ENCODE results near the gene KCNJ3.

DNA sequence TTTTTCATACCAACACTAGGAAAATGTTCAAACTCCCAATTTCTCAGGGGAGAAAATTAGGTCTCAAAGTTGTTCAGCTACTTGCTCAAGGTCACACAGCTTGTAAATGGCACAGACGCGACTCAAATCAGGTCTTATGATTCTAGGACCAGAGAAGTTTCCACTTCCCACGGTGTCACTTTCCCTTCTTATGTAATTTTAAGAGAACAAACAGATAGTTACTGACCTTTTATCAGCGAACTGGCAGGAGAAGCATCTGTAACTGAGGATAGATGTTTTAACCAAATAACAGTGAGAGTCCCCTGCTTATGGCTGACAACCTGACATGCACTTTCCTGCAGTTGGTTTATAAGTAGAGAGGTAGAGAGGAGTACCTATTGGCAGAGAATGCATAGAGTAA is 2.1 kb upstream of the KCNJ3 start:
- TF ChIP-seq, protein P1, sequence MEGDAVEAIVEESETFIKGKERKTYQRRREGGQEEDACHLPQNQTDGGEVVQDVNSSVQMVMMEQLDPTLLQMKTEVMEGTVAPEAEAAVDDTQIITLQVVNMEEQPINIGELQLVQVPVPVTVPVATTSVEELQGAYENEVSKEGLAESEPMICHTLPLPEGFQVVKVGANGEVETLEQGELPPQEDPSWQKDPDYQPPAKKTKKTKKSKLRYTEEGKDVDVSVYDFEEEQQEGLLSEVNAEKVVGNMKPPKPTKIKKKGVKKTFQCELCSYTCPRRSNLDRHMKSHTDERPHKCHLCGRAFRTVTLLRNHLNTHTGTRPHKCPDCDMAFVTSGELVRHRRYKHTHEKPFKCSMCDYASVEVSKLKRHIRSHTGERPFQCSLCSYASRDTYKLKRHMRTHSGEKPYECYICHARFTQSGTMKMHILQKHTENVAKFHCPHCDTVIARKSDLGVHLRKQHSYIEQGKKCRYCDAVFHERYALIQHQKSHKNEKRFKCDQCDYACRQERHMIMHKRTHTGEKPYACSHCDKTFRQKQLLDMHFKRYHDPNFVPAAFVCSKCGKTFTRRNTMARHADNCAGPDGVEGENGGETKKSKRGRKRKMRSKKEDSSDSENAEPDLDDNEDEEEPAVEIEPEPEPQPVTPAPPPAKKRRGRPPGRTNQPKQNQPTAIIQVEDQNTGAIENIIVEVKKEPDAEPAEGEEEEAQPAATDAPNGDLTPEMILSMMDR (IDR thresholded peaks at IDR 0.05), result no peak
- TF ChIP-seq EZH2 (IDR thresholded peaks at IDR 0.05; ENCODE audit: borderline replicate concordance, insufficient read depth, low read depth, low read length, poor library complexity, severe bottlenecking), result no peak

Measured in B cell (primary cell).